ENCODE results near the gene PHKG1. TPM values are rescaled to one million over a fixed set of nuclear protein-coding genes. Genes with fewer than 3 reads are reported as not detected.
A peak's percentile ranks its signal among the peaks of the same experiment; 100 is the strongest.
"Not testable (repeated sequence)": the region's sequence is repeated elsewhere in the genome, so short reads cannot be mapped to it uniquely, and the experiment has no call there.

The PHKG1 gene
- total and polyA plus RNA-seq, 7 donors = 0.60 to 18.7 (median 4.7) TPM; not detected in 1

- H3K9me3 ChIP-seq = no peaks in the 10 kb centered on the region
- peaks cover 0 to 64% (median 51%) of the 10 kb centered on the region in 4 donors for H3K4me1 ChIP-seq
- H3K27ac ChIP-seq = peak within 1 kb of the TSS; percentile 82 to 97 (median 90)
- H3K4me3 ChIP-seq = peak within 1 kb of the TSS; percentile 60 to 92 (median 81)
- TF ChIP-seq POLR2AphosphoS5 (IDR thresholded peaks at IDR 0.05) = peak; percentile 88 to 96 (median 95)
- TF ChIP-seq CTCF (IDR thresholded peaks at IDR 0.05) = no peak
- peak in 1 of 2 donors; percentile 77 for TF ChIP-seq POLR2A (IDR thresholded peaks at IDR 0.05)
- peak in 1 of 4 donors; percentile 53 for TF ChIP-seq EP300 (IDR thresholded peaks at IDR 0.05)
- peak; percentile 99 for DNase-seq
- intact Hi-C loops (cut with DNase I) = loop anchor here (5.0 to 10.0 kb wide), 3 partner anchors 84 to 687 kb away; partner anchors contain the start of genes LANCL2 and ZNF713
- WGBS, 2 donors = 0 to 1% methylated on average over 97 of the region's 97 CpGs
- H3K36me3 ChIP-seq = peaks cover 0 to 38% (median 22%) of the 10 kb centered on the region in 4 donors
- no peaks in the 10 kb centered on the region for H3K27me3 ChIP-seq
These were observed 41.2 kb downstream of the PHKG1 start, which contains the start of the genes CCT6A and PSPH for GRCh38 chr7:56051339-56052191. Gene CCT6A (plus strand): TSS chr7:56051765. CDS start chr7:56051849, 84 bp downstream. Gene PSPH (minus strand): TSS chr7:56051444. CDS start chr7:56021212, 30,232 bp downstream.

GRCh38 chr7:56051053-56051338 lies 41.8 kb downstream of the PHKG1 start:
- peaks cover 0 to 69% (median 56%) of the 10 kb centered on the region in 4 donors for H3K4me1 ChIP-seq
- intact Hi-C loops (cut with DNase I) = loop anchor here (5.0 to 10.0 kb wide), 3 partner anchors 84 to 686 kb away; partner anchors contain the start of genes LANCL2 and ZNF713
- WGBS, 2 donors = 0 to 1% methylated on average over 9 of the region's 9 CpGs

GRCh38 chr7:56048763-56049162 lies 44.0 kb downstream of the PHKG1 start:
- peaks cover 0 to 65% (median 56%) of the 10 kb centered on the region in 4 donors for H3K4me1 ChIP-seq
- H3K27ac ChIP-seq = peak overlapping the region; percentile 34 to 97 (median 62)
- H3K9me3 ChIP-seq; DNase-seq; intact Hi-C loops (cut with DNase I); H3K27me3 ChIP-seq; H3K36me3 ChIP-seq; H3K4me3 ChIP-seq: not testable (repeated sequence)
- 31 to 65% methylated on average over 8 of the region's 8 CpGs for WGBS, 2 donors

More at GRCh38 chr7:56051053-56051338, 41.8 kb downstream of the PHKG1 start:
- H3K9me3 ChIP-seq = no peaks in the 10 kb centered on the region
- no peaks in the 10 kb centered on the region for H3K27me3 ChIP-seq
- DNase-seq = no peak
- TF ChIP-seq EP300 (IDR thresholded peaks at IDR 0.05) = no peak
- H3K4me3 ChIP-seq = peak overlapping the region; percentile 60 to 92 (median 81)
- H3K27ac ChIP-seq = peak overlapping the region; percentile 82 to 97 (median 90)
- peaks cover 0 to 32% (median 16%) of the 10 kb centered on the region in 4 donors for H3K36me3 ChIP-seq

- 91 to 93% methylated on average over 1 of the region's 1 CpG for WGBS, 2 donors
- Histone ChIP-seq H3K4me3 (no peak overlapping the region), H3K36me3 (peaks cover 0 to 5% (median 0%) of the 10 kb centered on the region in 4 donors), H3K4me1 (peaks cover 0 to 61% (median 53%) of the 10 kb centered on the region in 4 donors), H3K27me3 (no peaks in the 10 kb centered on the region), H3K27ac (peak overlapping the region; percentile 38 to 97 (median 81)), H3K9me3 (no peaks in the 10 kb centered on the region)
- no peak for DNase-seq
- intact Hi-C loops (cut with DNase I) = no loop called here
- TF ChIP-seq EP300 (IDR thresholded peaks at IDR 0.05) = no peak
- no peak for TF ChIP-seq CTCF (IDR thresholded peaks at IDR 0.05)
- no peak for TF ChIP-seq POLR2AphosphoS5 (IDR thresholded peaks at IDR 0.05)
- TF ChIP-seq POLR2A (IDR thresholded peaks at IDR 0.05) = no peak
These were observed 44.5 kb downstream of the PHKG1 start for GRCh38 chr7:56048245-56048644.

GRCh38 chr7:56047446-56048116 lies 45.2 kb downstream of the PHKG1 start:
- WGBS, 2 donors = 54 to 83% methylated on average over 11 of the region's 11 CpGs
- H3K4me1 ChIP-seq = peaks cover 0 to 55% (median 47%) of the 10 kb centered on the region in 4 donors
- H3K36me3 ChIP-seq; DNase-seq; H3K4me3 ChIP-seq; intact Hi-C loops (cut with DNase I); H3K9me3 ChIP-seq; H3K27me3 ChIP-seq: not testable (repeated sequence)
- H3K27ac ChIP-seq = peak overlapping the region; percentile 38 to 97 (median 81)
